NB4 (cell line): ENCODE measurements around the gene GRIN2A.

ENCODE experiments used
- DNase-seq: peaks from one replicate; pipeline ENCODE4 v3.0.0; 2010; ENCODE audit warnings: low read depth
- H3K4me3 ChIP-seq: one replicate; pipeline ENCODE4 v1.5.1; 2011; ENCODE audit warnings: mild to moderate bottlenecking, low read depth, low read length, moderate library complexity
- CTCF ChIP-seq: IDR thresholded peaks from one replicate; pipeline ENCODE4 v1.5.1; 2012; ENCODE audit warnings: low read depth, low read length
- MAX ChIP-seq: IDR thresholded peaks from 2 replicates; pipeline ENCODE4 v1.6.1; 2011; ENCODE audit warnings: low read depth, low read length
- MYC ChIP-seq: IDR thresholded peaks from 2 replicates; pipeline ENCODE4 v1.6.1; 2011; ENCODE audit warnings: low read depth, low read length
- POLR2A ChIP-seq: IDR thresholded peaks from 2 replicates; pipeline ENCODE4 v1.6.1; 2011; ENCODE audit warnings: mild to moderate bottlenecking; ENCODE audit not compliant: insufficient read length; ENCODE audit errors: extremely low read depth

The GRIN2A gene

GRCh38 chr16:10067835-10068234 is 114.4 kb downstream of the GRIN2A start:
- no peak overlapping the region for H3K4me3 ChIP-seq
- no peak for DNase-seq
- no peak for TF ChIP-seq MAX
- no peak for TF ChIP-seq MYC
- no peak for TF ChIP-seq POLR2A
- TF ChIP-seq CTCF: no peak

GRCh38 chr16:10067406-10067805 is 114.8 kb downstream of the GRIN2A start:
- DNase-seq: no peak
- TF ChIP-seq POLR2A (no peak), CTCF (no peak), MAX (no peak), MYC (no peak)

GRCh38 chr16:10065019-10065418 is 117.2 kb downstream of the GRIN2A start:
- no peak for DNase-seq
- TF ChIP-seq MAX (no peak), POLR2A (no peak), MYC (no peak), CTCF (no peak)
- H3K4me3 ChIP-seq: no peak overlapping the region

More at GRCh38 chr16:10067406-10067805, 114.8 kb downstream of the GRIN2A start:
- H3K4me3 ChIP-seq: no peak overlapping the region

GRCh38 chr16:10048850-10049249 is 133.4 kb downstream of the GRIN2A start:
- DNase-seq: no peak
- TF ChIP-seq CTCF: no peak
- TF ChIP-seq MYC: no peak
- TF ChIP-seq MAX: no peak
- no peak for TF ChIP-seq POLR2A
- no peak overlapping the region for H3K4me3 ChIP-seq

- H3K4me3 ChIP-seq: no peak overlapping the region
- TF ChIP-seq POLR2A (no peak), MAX (no peak), CTCF (no peak), MYC (no peak)
- DNase-seq: no peak
These were observed 136.3 kb downstream of the GRIN2A start for GRCh38 chr16:10045947-10046346.
